T-cell (primary cell): Measurements from ENCODE around the gene SMIM35. TPM values are rescaled to one million over a fixed set of nuclear protein-coding genes. Genes with fewer than 3 reads are reported as not detected.
A peak's percentile ranks its signal among the peaks of the same experiment; 100 is the strongest.

ENCODE experiments used
- ATAC-seq, 4 experiments: fragments of 200-7000 bp in 3 of 4; fragments of 150-1000 bp in 1 of 4; cut with Tn5 transposase; replicated peaks in 1 of 4; 1 replicate in 3 of 4; 2 replicates in 1 of 4; pipeline ENCODE4 v1.10.0; 2021; ENCODE audit warnings: moderate library complexity in 3 of 4, mild to moderate bottlenecking in 2 of 4, moderate number of reproducible peaks in 1 of 4
- CTCF ChIA-PET, 2 donors: fragments of 300-600 bp; sonication (Branson Sonifier 250); formaldehyde crosslinking; loops; one replicate each; lab custom pipeline; 2022; ENCODE audit warnings: antibody characterized with exemption in 2 of 2; lab: Charles Lee
- POLR2A ChIA-PET, 2 donors: fragments of 300-600 bp; sonication (Branson Sonifier 250); formaldehyde crosslinking; loops; one replicate each; lab custom pipeline; 2022; ENCODE audit warnings: antibody characterized with exemption in 2 of 2; lab: Charles Lee
- DNase-seq, 35 experiments: peaks; one replicate each; pipeline versions ENCODE4 v3.0.0 to v3.0.0-alpha.2; 2013 to 2023
- H3K27ac ChIP-seq: one replicate; pipeline ENCODE4 v1.5.1; 2013; ENCODE audit warnings: low read length
- H3K27me3 ChIP-seq, 2 experiments: replicated peaks in 1 of 2; 1 replicate in 1 of 2; 2 replicates in 1 of 2; pipeline versions ENCODE4 v1.6.1 to v1.7.0; 2013; ENCODE audit warnings: low read length in 1 of 2, mixed read lengths in 1 of 2; ENCODE audit not compliant: control insufficient read depth in 2 of 2, insufficient read depth in 2 of 2; ENCODE audit errors: extremely low read depth in 1 of 2
- H3K36me3 ChIP-seq, 2 donors: 1 replicate in 1 of 2; 2 replicates in 1 of 2; pipeline versions ENCODE4 v1.6.1 to v1.7.0; 2013; ENCODE audit warnings: low read length in 1 of 2; ENCODE audit not compliant: control insufficient read depth in 2 of 2, insufficient read depth in 1 of 2; ENCODE audit errors: extremely low read depth in 1 of 2
- H3K4me1 ChIP-seq, 2 experiments: 1 replicate in 1 of 2; 2 replicates in 1 of 2; pipeline versions ENCODE4 v1.6.1 to v1.7.0; 2013; ENCODE audit warnings: low read length in 2 of 2, mixed read lengths in 1 of 2; ENCODE audit not compliant: insufficient read depth in 2 of 2, control insufficient read depth in 1 of 2; ENCODE audit errors: extremely low read depth in 1 of 2
- H3K4me3 ChIP-seq, 2 donors: 1 replicate in 1 of 2; 2 replicates in 1 of 2; pipeline versions ENCODE4 v1.5.1 to v1.7.0; 2013; ENCODE audit warnings: mild to moderate bottlenecking in 2 of 2, low read length in 1 of 2, moderate library complexity in 1 of 2; ENCODE audit not compliant: control insufficient read depth in 1 of 2; ENCODE audit errors: extremely low read depth in 1 of 2
- H3K9me3 ChIP-seq: 2 replicates; pipeline ENCODE4 v1.7.0; 2013
- H3K27ac Mint-ChIP-seq, 2 donors: one replicate each; pipeline ENCODE4 v1.8.0; 2020 to 2021; ENCODE audit warnings: mild to moderate bottlenecking in 2 of 2, mixed read lengths in 2 of 2
- H3K27me3 Mint-ChIP-seq, 2 donors: one replicate each; pipeline ENCODE4 v1.8.0; 2021 to 2022; ENCODE audit warnings: mixed read lengths in 2 of 2
- H3K36me3 Mint-ChIP-seq: one replicate; pipeline ENCODE4 v1.8.0; 2021; ENCODE audit warnings: mixed read lengths
- H3K4me1 Mint-ChIP-seq, 3 donors: one replicate each; pipeline ENCODE4 v1.8.0; 2020 to 2022; ENCODE audit warnings: mixed read lengths in 3 of 3, mild to moderate bottlenecking in 1 of 3
- H3K4me3 Mint-ChIP-seq, 3 donors: one replicate each; pipeline ENCODE4 v1.8.0; 2020 to 2022; ENCODE audit warnings: mild to moderate bottlenecking in 3 of 3, mixed read lengths in 3 of 3, moderate library complexity in 3 of 3
- H3K9me3 Mint-ChIP-seq, 3 donors: one replicate each; pipeline ENCODE4 v1.8.0; 2020 to 2022; ENCODE audit warnings: mixed read lengths in 3 of 3
- WGBS: methylation state at CpG from one replicate; pipeline ENCODE4 v1.1.5; 2013; ENCODE audit warnings: missing lambda C conversion rate; ENCODE audit not compliant: insufficient coverage; 5-methylcytosine and 5-hydroxymethylcytosine counted together
- total RNA-seq, 35 experiments: library from RNA in 6 of 35; stranded (reverse) in 6 of 35; fragments of 120-200 nt in 1 of 35; gene quantifications; one replicate each; pipeline versions ENCODE4 v1.2.1 to v1.2.4 and lab custom pipeline; 2013 to 2026

The SMIM35 gene
- total RNA-seq, 5 donors from 2014 or later (not counting 1 experiment from before 2014, with no cell fraction given), result 0.28 to 1.0 (median 0.36) TPM

GRCh38 chr11:118002010-118002540 is 84.7 kb downstream of the SMIM35 start:
- CTCF ChIA-PET, result interaction anchor here (0.8 to 1.4 kb wide), 3 partner anchors 49 to 186 kb away, joined by 3 to 4 read pairs (median 3); no protein-coding TSS in a partner anchor
- POLR2A ChIA-PET, result interaction anchor here in 1 of 2 donors (0.7 to 1.1 kb wide), 2 partner anchors 13 to 46 kb away, joined by 3 to 4 read pairs; no protein-coding TSS in a partner anchor
- H3K9me3 ChIP-seq, result no peaks in the 10 kb centered on the region
- H3K36me3 ChIP-seq, result peaks cover 22 to 44% of the 10 kb centered on the region in 2 donors
- H3K4me1 ChIP-seq, result peaks cover 33 to 98% of the 10 kb centered on the region in 2 experiments
- Mint-ChIP-seq H3K36me3 (peaks cover 35% of the 10 kb centered on the region), H3K4me1 (peaks cover 93 to 100% (median 100%) of the 10 kb centered on the region in 3 donors), H3K27ac (peak overlapping the region; percentile 99 to 100), H3K27me3 (no peaks in the 10 kb centered on the region), H3K9me3 (peaks cover 0 to 9% (median 3%) of the 10 kb centered on the region in 3 donors), H3K4me3 (peak overlapping the region; percentile 14 to 66 (median 52))
- H3K4me3 ChIP-seq, result no peak overlapping the region
- ATAC-seq (peak; percentile 30 to 56 (median 48)), DNase-seq (peak in 1 of 35 experiments; percentile 48)
- H3K27me3 ChIP-seq, result no peaks in the 10 kb centered on the region
- peak overlapping the region; percentile 88 for H3K27ac ChIP-seq
- 10% methylated on average over 3 of the region's 6 CpGs for WGBS

- ChIA-PET POLR2A (interaction anchor here (0.6 to 1.1 kb wide), 3 partner anchors 12 to 61 kb away, joined by 3 to 5 read pairs (median 4); no protein-coding TSS in a partner anchor), CTCF (interaction anchor here (1.0 to 1.2 kb wide), 2 partner anchors 49 to 51 kb away, joined by 3 read pairs; no protein-coding TSS in a partner anchor)
- H3K36me3 Mint-ChIP-seq, result peaks cover 40% of the 10 kb centered on the region
- peaks cover 28 to 95% of the 10 kb centered on the region in 2 experiments for H3K4me1 ChIP-seq
- peak in 1 of 35 experiments; percentile 61 for DNase-seq
- H3K9me3 Mint-ChIP-seq, result peaks cover 0 to 9% (median 3%) of the 10 kb centered on the region in 3 donors
- H3K27ac ChIP-seq, result peak overlapping the region; percentile 88
- no peaks in the 10 kb centered on the region for H3K27me3 ChIP-seq
- WGBS, result 0% methylated on average over 1 of the region's 5 CpGs
- peaks cover 91 to 99% (median 99%) of the 10 kb centered on the region in 3 donors for H3K4me1 Mint-ChIP-seq
- peaks cover 22 to 50% of the 10 kb centered on the region in 2 donors for H3K36me3 ChIP-seq
- no peaks in the 10 kb centered on the region for H3K9me3 ChIP-seq
- H3K4me3 Mint-ChIP-seq, result peak overlapping the region; percentile 14 to 66 (median 40)
- H3K27ac Mint-ChIP-seq, result peak overlapping the region; percentile 99 to 100
- no peaks in the 10 kb centered on the region for H3K27me3 Mint-ChIP-seq
- no peak overlapping the region for H3K4me3 ChIP-seq
- peak; percentile 8 to 52 (median 28) for ATAC-seq
Measured at GRCh38 chr11:118001494-118001971, 85.2 kb downstream of the SMIM35 start.

GRCh38 chr11:118000850-118001228 is 85.9 kb downstream of the SMIM35 start:
- ChIA-PET POLR2A (interaction anchor here (0.6 to 1.5 kb wide), 7 partner anchors 13 to 1084 kb away, joined by 3 to 10 read pairs (median 4); no protein-coding TSS in a partner anchor), CTCF (interaction anchor here in 1 of 2 donors (0.6 to 1.0 kb wide), 2 partner anchors 52 to 153 kb away, joined by 3 read pairs; no protein-coding TSS in a partner anchor)
- Histone ChIP-seq H3K27me3 (no peaks in the 10 kb centered on the region), H3K9me3 (no peaks in the 10 kb centered on the region), H3K36me3 (peaks cover 28 to 56% of the 10 kb centered on the region in 2 donors), H3K27ac (peak overlapping the region; percentile 88), H3K4me3 (no peak overlapping the region), H3K4me1 (peaks cover 27 to 95% of the 10 kb centered on the region in 2 experiments)
- Mint-ChIP-seq H3K9me3 (peaks cover 0 to 9% (median 3%) of the 10 kb centered on the region in 3 donors), H3K27me3 (no peaks in the 10 kb centered on the region), H3K4me3 (peak overlapping the region in 1 of 3 donors; percentile 66), H3K27ac (peak overlapping the region; percentile 99 to 100), H3K4me1 (peaks cover 87 to 97% (median 97%) of the 10 kb centered on the region in 3 donors), H3K36me3 (peaks cover 45% of the 10 kb centered on the region)
- ATAC-seq, result no peak
- 92% methylated on average over 1 of the region's 1 CpG for WGBS
- DNase-seq, result no peak

DNA sequence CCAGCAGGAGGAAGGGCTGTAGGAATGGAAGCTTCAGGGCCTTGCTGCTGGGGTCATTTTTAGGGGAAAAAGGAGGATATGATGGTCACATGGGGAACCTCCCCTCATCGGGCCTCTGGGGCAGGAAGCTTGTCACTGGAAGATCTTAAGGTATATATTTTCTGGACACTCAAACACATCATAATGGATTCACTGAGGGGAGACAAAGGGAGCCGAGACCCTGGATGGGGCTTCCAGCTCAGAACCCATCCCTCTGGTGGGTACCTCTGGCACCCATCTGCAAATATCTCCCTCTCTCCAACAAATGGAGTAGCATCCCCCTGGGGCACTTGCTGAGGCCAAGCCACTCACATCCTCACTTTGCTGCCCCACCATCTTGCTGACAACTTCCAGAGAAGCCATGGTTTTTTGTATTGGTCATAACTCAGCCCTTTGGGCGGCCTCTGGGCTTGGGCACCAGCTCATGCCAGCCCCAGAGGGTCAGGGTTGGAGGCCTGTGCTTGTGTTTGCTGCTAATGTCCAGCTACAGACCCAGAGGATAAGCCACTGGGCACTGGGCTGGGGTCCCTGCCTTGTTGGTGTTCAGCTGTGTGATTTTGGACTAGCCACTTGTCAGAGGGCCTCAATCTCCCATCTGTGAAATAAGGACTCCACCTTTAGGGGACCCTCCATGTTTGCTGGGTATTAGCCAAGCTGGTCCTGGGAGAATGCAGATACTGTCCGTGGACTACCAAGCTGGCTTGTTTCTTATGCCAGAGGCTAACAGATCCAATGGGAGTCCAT is 86.5 kb downstream of the SMIM35 start:
- no peak for DNase-seq
- Histone ChIP-seq H3K27ac (peak overlapping the region; percentile 88), H3K4me1 (peaks cover 27 to 95% of the 10 kb centered on the region in 2 experiments), H3K4me3 (no peak overlapping the region), H3K27me3 (no peaks in the 10 kb centered on the region), H3K9me3 (no peaks in the 10 kb centered on the region), H3K36me3 (peaks cover 32 to 62% of the 10 kb centered on the region in 2 donors)
- Mint-ChIP-seq H3K4me1 (peaks cover 86 to 97% (median 97%) of the 10 kb centered on the region in 3 donors), H3K36me3 (peaks cover 51% of the 10 kb centered on the region), H3K9me3 (peaks cover 0 to 9% (median 3%) of the 10 kb centered on the region in 3 donors), H3K4me3 (peak overlapping the region in 1 of 3 donors; percentile 28), H3K27ac (peak overlapping the region; percentile 99 to 100), H3K27me3 (no peaks in the 10 kb centered on the region)
- ChIA-PET CTCF (interaction anchor here in 1 of 2 donors (0.6 to 1.0 kb wide), 2 partner anchors 52 to 152 kb away, joined by 3 read pairs; no protein-coding TSS in a partner anchor), POLR2A (interaction anchor here (0.6 to 1.5 kb wide), 6 partner anchors 13 to 1085 kb away, joined by 3 to 10 read pairs (median 4); no protein-coding TSS in a partner anchor)
- no peak for ATAC-seq
- 100% methylated on average over 3 of the region's 4 CpGs for WGBS

GRCh38 chr11:117999354-117999993 is 87.3 kb downstream of the SMIM35 start:
- POLR2A ChIA-PET, result interaction anchor here in 1 of 2 donors (1.1 to 1.5 kb wide), 2 partner anchors 48 to 50 kb away, joined by 4 read pairs; no protein-coding TSS in a partner anchor
- peaks cover 27 to 94% of the 10 kb centered on the region in 2 experiments for H3K4me1 ChIP-seq
- H3K27ac Mint-ChIP-seq, result peak overlapping the region; percentile 99 to 100
- no peak overlapping the region for H3K4me3 ChIP-seq
- peaks cover 0 to 9% (median 3%) of the 10 kb centered on the region in 3 donors for H3K9me3 Mint-ChIP-seq
- CTCF ChIA-PET, result interaction anchor here in 1 of 2 donors (1.0 kb wide), 1 partner anchor 50 kb away, joined by 3 read pairs; no protein-coding TSS in a partner anchor
- H3K4me3 Mint-ChIP-seq, result peak overlapping the region in 1 of 3 donors; percentile 28
- no peaks in the 10 kb centered on the region for H3K27me3 Mint-ChIP-seq
- no peaks in the 10 kb centered on the region for H3K9me3 ChIP-seq
- H3K27ac ChIP-seq, result peak overlapping the region; percentile 88
- H3K36me3 Mint-ChIP-seq, result peaks cover 59% of the 10 kb centered on the region
- DNase-seq (no peak), ATAC-seq (no peak)
- no peaks in the 10 kb centered on the region for H3K27me3 ChIP-seq
- peaks cover 34 to 70% of the 10 kb centered on the region in 2 donors for H3K36me3 ChIP-seq
- 75% methylated on average over 3 of the region's 3 CpGs for WGBS
- H3K4me1 Mint-ChIP-seq, result peaks cover 86 to 97% (median 97%) of the 10 kb centered on the region in 3 donors
